Tibial nerve (tissue), 4 donors: ENCODE results near the gene MAT1A. TPM values are rescaled to one million over a fixed set of nuclear protein-coding genes. Genes with fewer than 3 reads are reported as not detected.
"Not testable (repeated sequence)": the region's sequence is repeated elsewhere in the genome, so short reads cannot be mapped to it uniquely, and the experiment has no call there.

Experiments
- DNase-seq, 2 donors: peaks; one replicate each; pipeline ENCODE4 v3.0.0-alpha.2; 2019; ENCODE audit warnings: low spot score in 2 of 2
- H3K27ac ChIP-seq, 4 donors: fragments of 200-600 bp; sonication (generic) in 3 of 4; one replicate each; pipeline ENCODE4 v1.5.1; 2017 to 2019; ENCODE audit warnings: mild to moderate bottlenecking in 1 of 4
- H3K27me3 ChIP-seq, 2 donors: fragments of 200-600 bp; sonication (generic) in 1 of 2; one replicate each; pipeline versions ENCODE4 v1.5.1 to v1.6.0; 2017 to 2019
- H3K36me3 ChIP-seq, 3 donors: fragments of 200-600 bp; sonication (generic); one replicate each; pipeline ENCODE4 v1.5.1; 2018 to 2019
- H3K4me1 ChIP-seq, 4 donors: fragments of 200-600 bp; sonication (generic) in 3 of 4; one replicate each; pipeline ENCODE4 v1.5.1; 2017 to 2019
- H3K4me3 ChIP-seq, 4 donors: fragments of 200-600 bp; sonication (generic) in 3 of 4; one replicate each; pipeline ENCODE4 v1.5.1; 2017 to 2019; ENCODE audit warnings: mild to moderate bottlenecking in 1 of 4, moderate library complexity in 1 of 4
- H3K9me3 ChIP-seq, 4 donors: fragments of 200-600 bp; sonication (generic) in 3 of 4; one replicate each; pipeline ENCODE4 v1.5.1; 2017 to 2019
- WGBS, 2 donors: methylation state at CpG; one replicate each; pipeline ENCODE4 v1.1.5; 2018; 5-methylcytosine and 5-hydroxymethylcytosine counted together
- total RNA-seq, 4 donors: library from RNA; depleted of rRNA; stranded (reverse); fragments of >200 nt; gene quantifications; one replicate each; pipeline ENCODE4 v1.1.0, GENCODE V29; 2016

The MAT1A gene
- total RNA-seq, 4 donors from 2014 or later, result not detected

GRCh38 chr10:80233871-80234270 lies 55.6 kb downstream of the MAT1A start:
- H3K4me1 ChIP-seq, H3K36me3 ChIP-seq, H3K27me3 ChIP-seq, H3K27ac ChIP-seq, H3K4me3 ChIP-seq, H3K9me3 ChIP-seq, DNase-seq: not testable (repeated sequence)
- 70 to 74% methylated on average over 1 of the region's 1 CpG for WGBS, 2 donors

GRCh38 chr10:80226723-80227122 lies 62.7 kb downstream of the MAT1A start:
- not testable (repeated sequence) for H3K36me3 ChIP-seq, H3K4me3 ChIP-seq, H3K4me1 ChIP-seq, DNase-seq, H3K27ac ChIP-seq, H3K9me3 ChIP-seq, H3K27me3 ChIP-seq
- WGBS, 2 donors, result 63 to 66% methylated on average over 4 of the region's 4 CpGs

GRCh38 chr10:80223031-80223419 lies 66.4 kb downstream of the MAT1A start:
- DNase-seq, H3K36me3 ChIP-seq, H3K27ac ChIP-seq, H3K9me3 ChIP-seq, H3K4me1 ChIP-seq, H3K27me3 ChIP-seq, H3K4me3 ChIP-seq: not testable (repeated sequence)
- 47% methylated on average over 2 of the region's 5 CpGs; no CpG with 5 or more reads in 1 of the 2 donors for WGBS, 2 donors

Other genes starting within 250 kb of the MAT1A start
- gene TMEM254, start 211.0 kb downstream of the MAT1A start, total RNA-seq, result 10 to 100 TPM in 3 of 4 donors, 1 to 10 TPM in 1; 8.0 to 18.8 (median 14.1) TPM
- 100 to 1,000 TPM in 3 of 4 donors, 10 to 100 TPM in 1; 63.3 to 199 (median 140) TPM for gene PLAC9, start 156.9 kb downstream of the MAT1A start, total RNA-seq
- 100 to 1,000 TPM in 3 of 4 donors, 10 to 100 TPM in 1; 99.8 to 128 (median 113) TPM for gene ANXA11, start 84.1 kb downstream of the MAT1A start, total RNA-seq
- gene DYDC1, start 67.1 kb upstream of the MAT1A start, total RNA-seq, result not detected
- not detected for gene DYDC2, start 67.1 kb upstream of the MAT1A start, total RNA-seq
- 100 to 1,000 TPM in 3 of 4 donors, 10 to 100 TPM in 1; 94.5 to 176 (median 128) TPM for gene PRXL2A, start 118.9 kb upstream of the MAT1A start, total RNA-seq
- 100 to 1,000 TPM; 123 to 163 (median 150) TPM for gene TSPAN14, start 164.7 kb upstream of the MAT1A start, total RNA-seq
- not detected for gene SH2D4B, start 248.2 kb upstream of the MAT1A start, total RNA-seq